Psoas muscle (tissue), 8 donors: ENCODE results near the gene CELF2. TPM values are rescaled to one million over a fixed set of nuclear protein-coding genes. Genes with fewer than 3 reads are reported as not detected.

Experiments used
- ATAC-seq, 4 donors: fragments of 200-7000 bp; cut with Tn5 transposase; one replicate each; pipeline ENCODE4 v1.9.1; 2020; ENCODE audit warnings: moderate library complexity in 3 of 4, mild to moderate bottlenecking in 2 of 4
- DNase-seq, 2 donors: peaks; one replicate each; pipeline ENCODE4 v3.0.0-alpha.2; 2020
- H3K27ac ChIP-seq: fragments of 200-600 bp; one replicate; pipeline ENCODE4 v1.8.0; 2022
- H3K27me3 ChIP-seq, 3 donors: fragments of 200-600 bp in 1 of 3; one replicate each; pipeline versions ENCODE4 v1.6.1 to v1.8.0; 2013 to 2022; ENCODE audit warnings: low read length in 2 of 3, mild to moderate bottlenecking in 2 of 3, moderate library complexity in 1 of 3; ENCODE audit not compliant: insufficient read depth in 3 of 3
- H3K36me3 ChIP-seq, 2 donors: fragments of 200-600 bp in 1 of 2; one replicate each; pipeline versions ENCODE4 v1.6.1 to v1.8.0; 2013 to 2022; ENCODE audit warnings: low read depth in 1 of 2, mild to moderate bottlenecking in 1 of 2, moderate library complexity in 1 of 2; ENCODE audit not compliant: insufficient read depth in 1 of 2
- H3K4me1 ChIP-seq: fragments of 200-600 bp; one replicate; pipeline ENCODE4 v1.8.0; 2022
- H3K4me3 ChIP-seq: fragments of 200-600 bp; one replicate; pipeline ENCODE4 v1.8.0; 2022; ENCODE audit warnings: mild to moderate bottlenecking
- H3K9me3 ChIP-seq: fragments of 200-600 bp; one replicate; pipeline ENCODE4 v1.8.0; 2022
- WGBS, 3 donors: extraction: QIAGEN DNeasy Blood & Tissue Kit; methylation state at CpG; one replicate each; pipeline versions ENCODE4 v1.1.6 to v1.1.7; 2013; 5-methylcytosine and 5-hydroxymethylcytosine counted together
- intact Hi-C, 2 donors: fragments of 100-400 bp; cut with DNase I; formaldehyde crosslinking; loops; one replicate each; pipeline versions ENCODE4 v1.11.0 to v1.14.2; 2022
- polyA plus RNA-seq, 3 donors: library from polyadenylated mRNA; stranded (reverse); fragments of 200-250 nt; gene quantifications; one replicate each; pipeline ENCODE4 v1.2.3, GENCODE V29; 2013
- total RNA-seq, 4 donors: library from RNA; stranded (reverse); fragmentation: NEBNext Ultra II Directional in 2 of 4; extraction: Animal tissue kit (Norgen Biotek cat#: 25700) in 2 of 4; gene quantifications; one replicate each; pipeline versions ENCODE4 v1.2.1 to v1.2.4, GENCODE V29; 2021 to 2023
- TF ChIP-seq, protein P1 (sequence below): fragments of 200-600 bp; IDR thresholded peaks from one replicate; pipeline ENCODE4 v1.8.0; 2022; ENCODE audit warnings: antibody characterized with exemption
- donor health status: healthy with polysubstance abuse.
- donor health status: DM: no; HTN: no; CAD: no; lungs with moderate emphysema.
- donor health status: Bipolar disorder and iron deficiency.
- donor health status: healthy.
- donor health status: DM: yes; HTN: yes; CAD: no.
- donor health status: DM: no; HTN: no; CAD: no.
- donor health status: DM: no; HTN: no; CAD: no.
- donor health status: DM: yes; HTN: yes; CAD: no.

Gene CELF2
- total and polyA plus RNA-seq, 7 donors, result 9.8 to 47.8 (median 29.0) TPM

DNA sequence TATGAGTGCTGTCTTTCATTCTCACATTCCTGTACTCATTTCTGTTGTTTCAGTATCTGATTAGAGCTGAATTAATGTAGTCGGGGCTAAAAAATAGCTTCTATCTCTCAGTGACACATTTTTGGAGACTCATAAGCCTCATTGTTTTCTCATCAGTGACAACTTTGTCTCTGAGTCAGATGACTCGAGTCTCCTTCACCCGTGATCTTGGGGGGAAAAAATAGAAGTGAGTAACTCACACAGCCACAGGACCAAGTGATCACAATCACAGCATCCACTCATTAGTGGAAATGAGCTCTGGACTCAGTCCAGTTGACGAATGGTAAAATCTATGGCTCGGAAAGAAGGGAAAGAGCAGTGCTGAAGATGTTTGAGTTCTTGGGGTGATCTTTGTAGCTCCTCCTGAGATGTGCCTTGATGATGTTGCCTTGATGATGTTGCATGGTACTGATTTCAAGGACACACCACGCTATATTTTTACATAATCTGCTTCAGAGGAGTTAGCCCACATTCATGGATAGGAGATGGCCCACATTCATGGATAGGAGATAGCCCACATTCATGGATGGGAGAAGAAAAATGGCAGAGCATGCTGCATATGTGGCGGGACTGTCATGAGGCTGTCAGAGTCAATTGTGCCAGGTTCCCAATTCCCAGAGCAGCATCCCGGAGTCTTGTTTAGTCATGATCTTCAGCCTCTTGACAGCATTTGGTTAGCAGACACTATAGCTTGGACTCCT, 214.7 kb downstream of the CELF2 start:
- Histone ChIP-seq H3K4me1 (no peaks in the 10 kb centered on the region), H3K4me3 (no peak overlapping the region), H3K27ac (no peak overlapping the region), H3K27me3 (no peaks in the 10 kb centered on the region), H3K36me3 (no peaks in the 10 kb centered on the region), H3K9me3 (no peaks in the 10 kb centered on the region)
- WGBS, 3 donors, result 86 to 98% (median 86%) methylated on average over 8 of the region's 8 CpGs
- DNase-seq, result no peak
- no peak for ATAC-seq
- intact Hi-C loops, result no loop called here
- TF ChIP-seq, protein P1, sequence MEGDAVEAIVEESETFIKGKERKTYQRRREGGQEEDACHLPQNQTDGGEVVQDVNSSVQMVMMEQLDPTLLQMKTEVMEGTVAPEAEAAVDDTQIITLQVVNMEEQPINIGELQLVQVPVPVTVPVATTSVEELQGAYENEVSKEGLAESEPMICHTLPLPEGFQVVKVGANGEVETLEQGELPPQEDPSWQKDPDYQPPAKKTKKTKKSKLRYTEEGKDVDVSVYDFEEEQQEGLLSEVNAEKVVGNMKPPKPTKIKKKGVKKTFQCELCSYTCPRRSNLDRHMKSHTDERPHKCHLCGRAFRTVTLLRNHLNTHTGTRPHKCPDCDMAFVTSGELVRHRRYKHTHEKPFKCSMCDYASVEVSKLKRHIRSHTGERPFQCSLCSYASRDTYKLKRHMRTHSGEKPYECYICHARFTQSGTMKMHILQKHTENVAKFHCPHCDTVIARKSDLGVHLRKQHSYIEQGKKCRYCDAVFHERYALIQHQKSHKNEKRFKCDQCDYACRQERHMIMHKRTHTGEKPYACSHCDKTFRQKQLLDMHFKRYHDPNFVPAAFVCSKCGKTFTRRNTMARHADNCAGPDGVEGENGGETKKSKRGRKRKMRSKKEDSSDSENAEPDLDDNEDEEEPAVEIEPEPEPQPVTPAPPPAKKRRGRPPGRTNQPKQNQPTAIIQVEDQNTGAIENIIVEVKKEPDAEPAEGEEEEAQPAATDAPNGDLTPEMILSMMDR, result no peak

DNA sequence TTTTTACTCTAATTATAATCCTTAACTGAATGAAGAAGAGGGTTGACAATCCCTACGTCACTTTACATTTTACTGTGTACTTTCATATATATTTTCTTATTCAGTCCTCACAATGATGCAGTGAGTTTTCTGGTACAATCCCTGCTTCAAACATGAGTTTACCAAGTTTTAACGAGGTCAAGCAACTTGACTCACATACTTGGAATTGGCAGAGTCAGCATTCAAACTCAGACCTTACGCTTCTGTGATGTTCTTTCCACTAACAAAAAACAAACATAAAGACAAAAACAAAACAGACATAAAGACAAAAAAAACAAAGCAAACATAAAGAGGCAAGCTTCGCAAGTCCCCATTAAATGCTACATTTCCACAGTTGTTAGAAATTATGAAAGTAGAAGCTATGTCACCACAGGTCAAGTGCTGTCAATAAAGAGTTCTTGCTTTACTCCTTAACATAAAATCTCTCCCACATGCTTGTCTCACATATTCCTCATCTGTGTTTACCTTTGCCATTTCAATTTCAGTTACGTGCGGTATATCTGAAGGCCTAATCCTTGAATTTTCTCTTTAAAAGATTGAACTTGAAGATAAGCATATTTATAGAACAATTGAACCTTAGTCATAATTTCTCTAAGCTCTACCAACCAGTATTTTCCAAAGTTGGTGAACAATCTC, 217.3 kb downstream of the CELF2 start:
- Histone ChIP-seq H3K27ac (no peak overlapping the region), H3K27me3 (no peaks in the 10 kb centered on the region), H3K36me3 (no peaks in the 10 kb centered on the region), H3K4me1 (no peaks in the 10 kb centered on the region), H3K9me3 (no peaks in the 10 kb centered on the region), H3K4me3 (no peak overlapping the region)
- DNase-seq, result no peak
- intact Hi-C loops, result no loop called here
- 82 to 91% (median 82%) methylated on average over 6 of the region's 6 CpGs for WGBS, 3 donors
- ATAC-seq, result no peak
- TF ChIP-seq, protein P1, result no peak

DNA sequence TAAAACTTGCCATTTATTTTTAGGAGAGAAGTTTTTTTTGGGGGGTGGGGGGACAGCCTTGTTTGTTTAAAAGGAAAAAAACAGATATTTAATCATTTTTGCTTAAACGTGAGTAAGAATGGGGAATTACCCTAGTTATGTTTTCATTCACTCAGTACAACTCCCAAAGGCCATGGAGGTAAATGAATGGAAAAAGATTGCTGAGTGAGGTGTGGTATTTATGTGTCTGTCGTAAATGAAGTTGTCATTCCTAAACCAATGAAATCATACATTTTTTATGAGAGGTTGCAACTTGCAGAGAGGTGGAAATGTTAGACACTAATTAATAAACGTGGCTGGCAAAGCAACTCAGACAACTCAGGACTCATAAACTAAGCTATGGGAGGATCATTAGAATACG, 218.1 kb downstream of the CELF2 start:
- Histone ChIP-seq H3K4me1 (no peaks in the 10 kb centered on the region), H3K4me3 (no peak overlapping the region), H3K9me3 (no peaks in the 10 kb centered on the region), H3K27ac (no peak overlapping the region), H3K36me3 (no peaks in the 10 kb centered on the region), H3K27me3 (no peaks in the 10 kb centered on the region)
- intact Hi-C loops, result no loop called here
- whole genome bisulfite sequencing, 3 donors, result 77 to 80% (median 79%) methylated on average over 4 of the region's 4 CpGs
- no peak for DNase-seq
- TF ChIP-seq, protein P1, result no peak
- ATAC-seq, result no peak

DNA sequence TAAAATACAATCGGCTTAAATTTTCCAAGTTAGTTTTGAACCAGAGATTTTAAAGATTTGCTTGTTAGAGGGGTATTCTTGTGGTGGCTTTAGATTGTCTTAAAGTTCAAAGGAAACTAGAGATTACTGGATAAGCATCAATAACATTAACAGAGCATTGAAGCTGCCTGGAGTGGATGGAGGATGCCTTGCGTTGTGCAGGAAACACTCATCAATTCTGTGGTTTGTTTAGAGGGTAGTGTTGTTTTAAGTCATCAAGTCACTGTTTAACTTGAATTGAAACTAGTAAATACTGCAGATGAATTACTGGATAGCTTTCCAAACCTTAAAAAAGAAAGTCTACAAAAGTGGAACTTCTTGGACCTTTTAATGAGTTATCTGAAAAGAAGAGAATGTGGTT, 218.6 kb downstream of the CELF2 start:
- H3K27ac ChIP-seq, result no peak overlapping the region
- ATAC-seq (no peak), DNase-seq (no peak)
- H3K9me3 ChIP-seq, result no peaks in the 10 kb centered on the region
- intact Hi-C loops, result no loop called here
- H3K27me3 ChIP-seq, result no peaks in the 10 kb centered on the region
- H3K4me1 ChIP-seq, result no peaks in the 10 kb centered on the region
- no peak overlapping the region for H3K4me3 ChIP-seq
- TF ChIP-seq, protein P1, result no peak
- WGBS, 3 donors, result 84 to 87% (median 85%) methylated on average over 2 of the region's 2 CpGs
- no peaks in the 10 kb centered on the region for H3K36me3 ChIP-seq
